Pancreas (tissue), 10 donors: Measurements from ENCODE around the gene LIN7B. TPM values are rescaled to one million over a fixed set of nuclear protein-coding genes. Genes with fewer than 3 reads are reported as not detected.

Source experiments
- ATAC-seq, 4 donors: fragments of 200-7000 bp; cut with Tn5 transposase; one replicate each; pipeline versions ENCODE4 v1.8.0 to v1.9.1; 2020; ENCODE audit warnings: mild to moderate bottlenecking in 4 of 4, moderate library complexity in 4 of 4
- DNase-seq, 6 donors: peaks; one replicate each; pipeline ENCODE4 v3.0.0-alpha.2; 2020
- FAIRE-seq: peaks from 2 replicates; lab custom pipeline; 2012; peaks lifted over from hg19 to GRCh38; lab: Jason Lieb, UNC
- H3K27ac ChIP-seq, 4 donors: fragments of 200-600 bp; sonication (generic); 1 replicate in 3 of 4; 2 replicates in 1 of 4; pipeline versions ENCODE4 v1.5.0 to v1.8.0; 2020
- H3K27me3 ChIP-seq, 4 donors: fragments of 200-600 bp; one replicate each; pipeline ENCODE4 v1.8.0; 2021
- H3K36me3 ChIP-seq, 3 donors: fragments of 200-600 bp; sonication (generic) in 1 of 3; one replicate each; pipeline versions ENCODE4 v1.5.0 to v1.8.0; 2020 to 2021
- H3K4me1 ChIP-seq, 3 donors: fragments of 200-600 bp; one replicate each; pipeline ENCODE4 v1.8.0; 2021
- H3K4me3 ChIP-seq, 4 donors: fragments of 200-600 bp; sonication (generic) in 2 of 4; one replicate each; pipeline versions ENCODE4 v1.5.0 to v1.8.0; 2020 to 2021
- H3K9me3 ChIP-seq, 4 donors: fragments of 200-600 bp; one replicate each; pipeline ENCODE4 v1.8.0; 2021
- WGBS, 2 donors: extraction: QIAGEN DNeasy Blood & Tissue Kit; methylation state at CpG; one replicate each; pipeline ENCODE4 v1.1.7; 2013; 5-methylcytosine and 5-hydroxymethylcytosine counted together
- intact Hi-C, 3 donors: fragments of 100-400 bp; cut with DNase I; formaldehyde crosslinking; loops; one replicate each; pipeline versions ENCODE4 v1.11.1 to v1.14.2; 2022
- polyA plus RNA-seq, 2 donors: library from polyadenylated mRNA; stranded (reverse); fragments of 200-250 nt; gene quantifications; one replicate each; pipeline ENCODE4 v1.2.3, GENCODE V29; 2013
- total RNA-seq, 6 donors: library from RNA; stranded (reverse); fragmentation: NEBNext Ultra II Directional in 4 of 6; extraction: Animal tissue kit (Norgen Biotek cat#: 25700) in 4 of 6; gene quantifications; one replicate each; pipeline versions ENCODE4 v1.2.1 to v1.2.4, GENCODE V29; 2021 to 2023
- TF ChIP-seq, protein P1 (sequence below), 4 donors: fragments of 200-600 bp; sonication (generic) in 3 of 4; IDR thresholded peaks; one replicate each; pipeline versions ENCODE4 v1.5.0 to v1.8.0; 2021; ENCODE audit warnings: antibody characterized with exemption in 4 of 4
- donor health status: healthy with polysubstance abuse.
- donor health status: DM: no; HTN: no; CAD: no; lungs with moderate emphysema.
- donor health status: DM: no; HTN: no; CAD: no.
- donor health status: control.
- donor health status: control.
- donor health status: Bipolar disorder and iron deficiency.
- donor health status: DM: yes; HTN: yes; CAD: no.
- donor health status: DM: no; HTN: no; CAD: no.
- donor health status: DM: no; HTN: no; CAD: no.
- donor health status: DM: yes; HTN: yes; CAD: no.

The LIN7B gene
- total and polyA plus RNA-seq, 8 donors, result 4.7 to 20.7 (median 5.7) TPM

DNA sequence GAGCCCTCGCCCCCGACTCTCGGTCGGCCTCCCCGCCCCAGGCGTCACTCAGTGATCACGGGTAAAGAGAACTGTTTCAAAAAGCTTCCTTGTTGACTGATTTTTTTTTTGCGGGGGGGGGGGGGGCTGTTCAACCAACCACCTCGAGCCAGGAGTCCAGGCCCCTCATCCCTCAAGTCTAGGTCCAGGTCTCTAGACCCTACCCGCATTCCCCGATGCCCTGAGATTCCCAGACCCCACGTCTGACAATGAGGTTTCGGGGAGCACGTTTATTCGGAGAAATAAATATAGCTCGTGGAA, 36.7 kb downstream of the LIN7B start:
- peak overlapping the region; percentile 42 to 82 (median 56) for H3K4me3 ChIP-seq
- no peak for ATAC-seq
- FAIRE-seq, result no peak
- no peak for DNase-seq
- no peaks in the 10 kb centered on the region for H3K9me3 ChIP-seq
- H3K27me3 ChIP-seq, result no peaks in the 10 kb centered on the region
- H3K36me3 ChIP-seq, result no peaks in the 10 kb centered on the region
- intact Hi-C loops, result no loop called here
- 10 to 15% methylated on average over 11 to 16 of the region's 16 CpGs for WGBS, 2 donors
- TF ChIP-seq, protein P1, sequence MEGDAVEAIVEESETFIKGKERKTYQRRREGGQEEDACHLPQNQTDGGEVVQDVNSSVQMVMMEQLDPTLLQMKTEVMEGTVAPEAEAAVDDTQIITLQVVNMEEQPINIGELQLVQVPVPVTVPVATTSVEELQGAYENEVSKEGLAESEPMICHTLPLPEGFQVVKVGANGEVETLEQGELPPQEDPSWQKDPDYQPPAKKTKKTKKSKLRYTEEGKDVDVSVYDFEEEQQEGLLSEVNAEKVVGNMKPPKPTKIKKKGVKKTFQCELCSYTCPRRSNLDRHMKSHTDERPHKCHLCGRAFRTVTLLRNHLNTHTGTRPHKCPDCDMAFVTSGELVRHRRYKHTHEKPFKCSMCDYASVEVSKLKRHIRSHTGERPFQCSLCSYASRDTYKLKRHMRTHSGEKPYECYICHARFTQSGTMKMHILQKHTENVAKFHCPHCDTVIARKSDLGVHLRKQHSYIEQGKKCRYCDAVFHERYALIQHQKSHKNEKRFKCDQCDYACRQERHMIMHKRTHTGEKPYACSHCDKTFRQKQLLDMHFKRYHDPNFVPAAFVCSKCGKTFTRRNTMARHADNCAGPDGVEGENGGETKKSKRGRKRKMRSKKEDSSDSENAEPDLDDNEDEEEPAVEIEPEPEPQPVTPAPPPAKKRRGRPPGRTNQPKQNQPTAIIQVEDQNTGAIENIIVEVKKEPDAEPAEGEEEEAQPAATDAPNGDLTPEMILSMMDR (IDR thresholded peaks at IDR 0.05), result no peak
- peak overlapping the region; percentile 60 to 80 (median 73) for H3K27ac ChIP-seq
- H3K4me1 ChIP-seq, result peaks cover 6 to 11% (median 7%) of the 10 kb centered on the region in 3 donors

DNA sequence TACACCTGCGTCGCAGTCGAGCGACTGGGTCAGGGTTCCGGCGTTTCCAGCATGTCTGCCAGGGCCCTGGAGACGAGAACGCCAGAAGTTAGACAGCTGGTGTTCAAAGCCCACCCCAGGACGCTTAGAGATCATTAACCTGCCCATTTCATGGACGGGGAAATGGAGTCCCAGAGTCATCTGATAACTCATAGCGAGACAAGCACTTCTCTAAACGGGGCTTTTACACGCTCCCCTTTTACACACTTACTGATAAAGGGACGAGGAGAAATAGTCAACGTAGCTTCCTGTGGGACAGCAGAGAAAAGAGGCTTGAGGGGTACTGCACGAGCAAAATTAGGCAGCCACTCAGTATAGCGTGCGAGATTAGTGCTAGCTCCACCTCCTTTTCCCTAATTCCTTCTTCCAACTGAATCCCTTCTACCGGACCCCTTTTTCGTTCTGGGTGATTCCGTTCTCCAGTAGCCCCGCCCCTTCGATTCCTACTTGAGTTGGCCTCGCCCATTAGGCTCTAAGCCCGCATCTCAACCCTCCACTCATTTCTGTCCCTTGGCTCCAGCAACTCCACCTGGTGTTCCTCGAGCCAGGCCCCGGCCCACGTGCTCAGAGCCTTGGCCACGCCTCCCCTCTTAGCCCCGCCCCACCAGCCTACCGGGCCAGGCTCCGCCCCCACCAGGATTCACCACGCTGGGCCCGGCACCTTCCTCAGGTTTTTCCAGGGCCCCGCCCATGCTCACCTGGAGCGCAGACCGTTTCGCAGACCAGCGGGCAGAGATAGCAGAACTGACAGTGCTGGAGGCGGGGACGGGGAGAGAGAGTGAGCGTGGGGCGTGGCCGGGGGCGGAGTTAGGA, 37.3 kb downstream of the LIN7B start:
- intact Hi-C loops, result no loop called here
- WGBS, 2 donors, result 5 to 8% methylated on average over 45 of the region's 45 CpGs
- Histone ChIP-seq H3K27ac (peak overlapping the region in 3 of 4 donors; percentile 60 to 80 (median 68)), H3K4me3 (peak overlapping the region in 3 of 4 donors; percentile 42 to 82 (median 56)), H3K36me3 (no peaks in the 10 kb centered on the region), H3K9me3 (no peaks in the 10 kb centered on the region), H3K4me1 (peaks cover 6 to 11% (median 7%) of the 10 kb centered on the region in 3 donors), H3K27me3 (no peaks in the 10 kb centered on the region)
- TF ChIP-seq, protein P1 (IDR thresholded peaks at IDR 0.05), result no peak
- peak; percentile 51 to 71 (median 66) for ATAC-seq
- peak; percentile 23 for FAIRE-seq
- peak; percentile 89 to 98 (median 96) for DNase-seq

DNA sequence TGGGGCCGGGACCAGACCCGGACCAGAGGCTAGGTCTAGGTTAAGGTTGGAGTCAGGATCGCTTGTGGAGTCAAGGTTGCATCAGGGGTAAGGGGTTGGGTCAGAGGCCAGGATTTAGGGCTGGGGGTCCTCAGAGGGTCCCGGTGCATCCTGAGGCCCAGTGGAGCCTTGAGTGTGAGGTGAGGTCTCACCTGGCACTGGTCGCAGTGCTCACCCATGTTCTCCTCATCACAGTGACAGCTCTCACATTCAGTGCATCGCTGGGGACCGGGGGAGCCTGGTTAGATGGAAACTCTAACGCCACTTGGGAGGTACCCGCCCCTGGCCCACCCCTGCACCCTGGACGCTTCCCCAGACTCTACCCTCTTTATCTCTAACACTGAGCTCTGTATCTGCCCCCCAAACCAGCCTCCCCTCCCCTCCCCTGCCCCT, 38.0 kb downstream of the LIN7B start:
- Histone ChIP-seq H3K4me3 (no peak overlapping the region), H3K27ac (peak overlapping the region in 2 of 4 donors; percentile 68 to 80), H3K36me3 (no peaks in the 10 kb centered on the region), H3K4me1 (peaks cover 6 to 11% (median 7%) of the 10 kb centered on the region in 3 donors), H3K9me3 (no peaks in the 10 kb centered on the region), H3K27me3 (no peaks in the 10 kb centered on the region)
- WGBS, 2 donors, result 29 to 37% methylated on average over 10 of the region's 10 CpGs
- intact Hi-C loops, result no loop called here
- no peak for ATAC-seq
- no peak for FAIRE-seq
- TF ChIP-seq, protein P1 (IDR thresholded peaks at IDR 0.05), result no peak
- peak in 1 of 6 donors; percentile 31 for DNase-seq

DNA sequence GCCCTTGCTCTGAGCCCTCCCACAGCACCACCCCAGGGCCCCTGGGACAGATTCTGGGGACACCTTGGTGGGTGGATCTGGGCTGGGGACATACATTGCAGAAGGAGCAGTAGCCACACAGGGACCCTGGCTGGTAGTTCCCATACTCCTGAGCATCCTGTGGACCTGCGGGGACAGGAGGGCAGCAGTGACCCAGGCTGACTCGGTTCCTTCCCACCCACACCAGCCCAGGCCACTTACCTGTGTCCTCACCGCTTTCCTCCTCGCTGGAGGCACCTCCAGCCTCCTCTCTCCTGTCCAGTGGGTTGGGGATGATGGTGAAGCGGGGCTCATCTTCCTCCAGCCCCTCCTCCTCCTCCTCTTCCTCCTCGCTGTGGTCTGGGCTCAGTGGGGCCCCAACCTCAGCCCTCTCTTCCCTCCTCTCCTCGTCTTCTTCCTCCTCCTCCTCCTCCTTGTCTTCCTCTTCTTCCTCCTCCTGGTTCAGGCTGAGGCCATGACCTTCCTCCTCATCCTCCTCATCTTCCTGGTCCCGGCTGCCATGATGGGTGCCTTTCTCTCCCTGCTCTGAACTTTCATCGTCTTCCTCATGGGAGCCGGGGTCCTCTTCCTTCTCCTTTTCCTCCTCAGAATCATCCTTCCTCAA, 39.1 kb downstream of the LIN7B start:
- no peak overlapping the region for H3K4me3 ChIP-seq
- no peak overlapping the region for H3K27ac ChIP-seq
- ATAC-seq (no peak), DNase-seq (peak in 1 of 6 donors; percentile 21), FAIRE-seq (no peak)
- 91 to 93% methylated on average over 10 of the region's 10 CpGs for WGBS, 2 donors
- TF ChIP-seq, protein P1 (IDR thresholded peaks at IDR 0.05), result no peak
- intact Hi-C loops, result no loop called here
- no peaks in the 10 kb centered on the region for H3K36me3 ChIP-seq
- H3K27me3 ChIP-seq, result no peaks in the 10 kb centered on the region
- no peaks in the 10 kb centered on the region for H3K9me3 ChIP-seq
- peaks cover 6 to 11% (median 9%) of the 10 kb centered on the region in 3 donors for H3K4me1 ChIP-seq
